CD4-positive, alpha-beta T cell treated with Interleukin-12 subunit alpha and Interleukin-12 subunit beta, for 1 hour (primary cell): Measurements from ENCODE around the gene SNRPN.
"Not testable (repeated sequence)": the region's sequence is repeated elsewhere in the genome, so short reads cannot be mapped to it uniquely, and the experiment has no call there.

ENCODE experiments used
- DNase-seq: peaks from one replicate; pipeline ENCODE4 v3.0.0-alpha.2; 2020

SNRPN gene

GRCh38 chr15:24971772-24972171 lies 17.0 kb downstream of the SNRPN start:
- DNase-seq = no peak

GRCh38 chr15:24972707-24973106 lies 17.9 kb downstream of the SNRPN start:
- not testable (repeated sequence) for DNase-seq

GRCh38 chr15:24976932-24977331 lies 22.1 kb downstream of the SNRPN start:
- no peak for DNase-seq

- no peak for DNase-seq
Observed at GRCh38 chr15:24977686-24978085, 22.9 kb downstream of the SNRPN start.

GRCh38 chr15:24985224-24985623 lies 30.4 kb downstream of the SNRPN start:
- DNase-seq = no peak

GRCh38 chr15:24986653-24987052 lies 31.9 kb downstream of the SNRPN start:
- DNase-seq = no peak

- no peak for DNase-seq
Observed at GRCh38 chr15:25019434-25019833, 64.6 kb downstream of the SNRPN start.

GRCh38 chr15:25022233-25022632 lies 67.4 kb downstream of the SNRPN start:
- DNase-seq = no peak
